HG02571 (cell line): ENCODE data around the gene ZNF132.
"Not testable (repeated sequence)": the region's sequence is repeated elsewhere in the genome, so short reads cannot be mapped to it uniquely, and the experiment has no call there.

Experiments used
- ATAC-seq: cut with Tn5 transposase; IDR thresholded peaks from one replicate; pipeline ENCODE4 v1.9.1; 2021; ENCODE audit warnings: mild to moderate bottlenecking, moderate library complexity; ENCODE audit not compliant: unreplicated experiment

The ZNF132 gene

DNA sequence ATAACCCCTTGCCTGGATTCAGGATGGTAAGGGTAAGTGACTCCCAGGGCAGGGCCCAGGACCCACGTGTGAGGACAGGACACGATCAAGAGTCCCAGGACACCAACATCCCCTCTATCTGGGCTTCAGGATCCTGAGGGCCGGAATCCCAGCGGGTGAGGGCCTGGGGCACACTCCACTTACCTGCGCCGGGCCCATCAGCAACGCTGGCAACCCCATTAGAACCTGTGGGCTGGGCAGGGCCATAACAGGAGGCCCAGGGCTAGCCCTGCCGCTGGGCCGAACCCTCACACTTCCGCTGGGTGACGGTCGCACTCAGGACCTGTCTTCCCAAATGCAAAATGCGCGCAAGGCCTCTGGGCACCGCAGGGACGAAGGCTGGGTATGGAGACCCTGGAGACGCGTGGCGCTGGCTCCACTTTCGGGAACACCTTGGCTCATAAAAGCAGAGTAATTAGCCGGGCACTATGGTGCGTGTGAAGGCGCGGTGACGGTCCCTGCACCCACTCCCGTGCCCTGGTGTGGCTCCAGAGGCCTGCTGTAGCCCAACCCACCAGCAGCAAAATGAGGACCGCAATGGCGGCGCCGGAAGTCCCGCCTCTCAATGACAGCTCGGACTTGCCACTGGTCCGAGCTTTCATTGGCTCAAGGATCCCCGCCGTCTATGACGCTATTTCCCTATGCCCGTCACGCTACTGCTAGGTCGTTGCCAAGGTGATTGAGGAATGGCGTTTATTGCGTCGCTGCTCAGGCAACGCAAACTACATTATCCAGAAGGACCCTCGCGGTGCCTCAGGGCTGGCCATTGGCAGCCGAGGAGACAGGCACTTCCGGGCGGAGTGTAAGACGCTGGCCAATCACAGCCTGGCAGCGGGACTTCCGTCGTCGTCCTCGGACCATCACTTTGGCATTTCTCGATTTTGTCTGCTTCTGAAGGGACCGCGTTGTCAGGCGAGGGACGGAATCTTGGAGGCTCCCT is at the start of gene ZNF132:
ZNF132 (minus strand) TSS at position 578 of the 979 bp plus-strand sequence; CDS start at position 246, 332 bp downstream.
- peak; percentile 91 for ATAC-seq

GRCh38 chr19:58484349-58484748 is 44.4 kb upstream of the ZNF132 start:
- not testable (repeated sequence) for ATAC-seq

DNA sequence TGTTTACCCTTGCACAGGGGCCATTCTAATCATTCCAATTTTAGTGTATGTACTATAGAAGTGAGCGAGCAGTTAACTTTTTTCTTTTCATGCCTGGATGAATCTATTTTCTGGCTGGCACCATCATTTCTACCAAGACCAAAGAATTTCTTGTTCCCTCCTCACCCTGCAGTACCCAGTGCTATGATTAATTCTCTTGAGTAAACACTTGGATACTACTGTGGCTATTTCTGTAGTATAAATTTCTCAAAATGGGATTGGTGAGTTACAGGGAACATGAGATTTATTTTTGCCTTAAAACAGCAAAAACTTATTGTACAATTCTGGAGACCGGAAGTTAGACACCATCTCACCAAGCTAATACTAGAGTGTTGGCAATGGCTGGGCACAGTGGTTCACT is 43.8 kb upstream of the ZNF132 start:
- ATAC-seq, result no peak

GRCh38 chr19:58482372-58482771 is 42.4 kb upstream of the ZNF132 start:
- ATAC-seq, result no peak

DNA sequence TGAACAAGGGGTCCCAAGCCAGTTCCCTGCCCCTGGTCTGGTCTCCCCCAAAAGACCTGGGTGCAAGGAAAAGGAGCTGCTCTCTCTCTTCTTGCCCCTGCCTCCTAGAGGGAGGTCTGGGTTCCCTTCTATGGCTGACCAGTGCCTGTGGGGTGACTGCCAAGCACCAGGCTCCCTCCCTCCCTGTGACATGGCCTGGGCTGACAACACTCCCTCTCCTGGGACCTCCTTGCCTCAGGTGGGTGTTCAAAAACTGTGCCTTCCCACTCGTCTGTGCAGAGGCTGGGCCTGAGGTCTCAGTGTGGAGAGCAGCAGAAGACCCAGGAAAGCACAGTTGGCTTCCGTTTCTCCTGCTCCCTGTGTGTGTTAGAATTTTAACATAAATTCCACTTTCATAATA is 40.9 kb upstream of the ZNF132 start:
- ATAC-seq, result no peak

GRCh38 chr19:58480481-58480830 is 40.5 kb upstream of the ZNF132 start:
- no peak for ATAC-seq

DNA sequence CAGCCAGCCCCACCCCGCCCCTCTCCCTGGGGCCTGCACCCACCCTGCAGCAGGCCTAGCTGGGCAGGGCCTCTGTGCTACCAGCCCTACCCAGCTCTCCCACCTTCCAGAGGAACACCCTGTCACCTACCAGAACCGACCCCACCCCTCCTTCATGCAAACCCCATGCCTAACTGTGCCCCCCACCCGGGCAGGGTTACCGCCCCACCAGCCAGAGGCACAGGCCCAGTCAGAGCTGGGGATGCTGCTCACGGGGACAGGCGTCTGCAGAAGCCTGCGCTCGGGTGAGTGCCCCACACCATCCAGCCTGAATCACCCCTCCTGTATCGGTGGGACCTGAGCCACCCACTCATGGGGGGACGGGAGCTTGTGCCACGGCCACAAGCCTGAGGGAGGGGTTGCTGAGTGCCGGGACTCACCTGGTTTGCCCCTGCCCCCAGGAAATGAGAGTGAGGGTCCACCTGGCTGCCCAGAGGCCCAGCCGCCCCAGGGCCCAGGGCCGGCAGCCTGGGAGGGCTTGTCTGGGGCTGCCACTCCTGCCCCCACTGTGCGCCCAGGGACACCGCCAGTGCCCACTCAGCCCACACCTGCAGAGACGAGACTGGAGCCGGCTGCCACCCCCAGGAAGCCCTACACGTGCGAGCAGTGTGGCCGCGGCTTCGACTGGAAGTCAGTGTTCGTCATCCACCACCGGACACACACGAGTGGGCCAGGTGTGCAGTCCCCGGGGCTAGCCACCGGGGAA is 40.0 kb upstream of the ZNF132 start:
- ATAC-seq, result no peak

DNA sequence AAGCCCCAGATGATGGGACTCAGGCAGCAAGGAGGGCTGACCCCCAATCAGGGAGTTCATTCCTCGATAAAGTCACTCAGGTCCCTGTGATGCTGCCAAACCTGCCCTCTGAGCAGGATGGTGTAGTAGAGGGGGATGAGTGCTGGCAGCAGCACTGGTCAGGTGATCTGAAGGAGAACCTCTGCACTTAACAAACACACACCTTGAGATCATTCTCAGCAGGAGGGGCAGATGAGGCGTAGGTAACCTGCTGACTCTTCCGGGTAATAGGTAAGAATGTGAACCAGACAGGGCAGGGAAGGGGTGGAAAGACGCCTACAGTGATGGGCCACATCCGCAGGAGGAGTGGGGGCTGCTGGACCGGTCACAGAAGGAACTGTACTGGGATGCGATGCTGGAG is 39.4 kb upstream of the ZNF132 start:
- no peak for ATAC-seq

- no peak for ATAC-seq
Observed at GRCh38 chr19:58477871-58478270, 37.9 kb upstream of the ZNF132 start.

- ATAC-seq, result no peak
Observed at GRCh38 chr19:58477130-58477529, 37.2 kb upstream of the ZNF132 start.

- no peak for ATAC-seq
Observed at GRCh38 chr19:58476498-58477015, 36.6 kb upstream of the ZNF132 start.

- ATAC-seq, result peak; percentile 80
Observed at GRCh38 chr19:58475714-58476497, 36.0 kb upstream of the ZNF132 start, which contains the start of gene ZNF446. Gene ZNF446, plus strand, starts transcription at chr19:58476352. Its CDS starts 867 bp downstream, at chr19:58477219.

GRCh38 chr19:58474997-58475713 is 35.2 kb upstream of the ZNF132 start:
- ATAC-seq, result no peak

GRCh38 chr19:58474291-58474996 is 34.5 kb upstream of the ZNF132 start:
- no peak for ATAC-seq

GRCh38 chr19:58473775-58474174 is 33.8 kb upstream of the ZNF132 start:
- no peak for ATAC-seq

- no peak for ATAC-seq
Observed at GRCh38 chr19:58471736-58472135, 31.8 kb upstream of the ZNF132 start.

GRCh38 chr19:58470837-58471543 is 31.0 kb upstream of the ZNF132 start:
- ATAC-seq, result not testable (repeated sequence)

DNA sequence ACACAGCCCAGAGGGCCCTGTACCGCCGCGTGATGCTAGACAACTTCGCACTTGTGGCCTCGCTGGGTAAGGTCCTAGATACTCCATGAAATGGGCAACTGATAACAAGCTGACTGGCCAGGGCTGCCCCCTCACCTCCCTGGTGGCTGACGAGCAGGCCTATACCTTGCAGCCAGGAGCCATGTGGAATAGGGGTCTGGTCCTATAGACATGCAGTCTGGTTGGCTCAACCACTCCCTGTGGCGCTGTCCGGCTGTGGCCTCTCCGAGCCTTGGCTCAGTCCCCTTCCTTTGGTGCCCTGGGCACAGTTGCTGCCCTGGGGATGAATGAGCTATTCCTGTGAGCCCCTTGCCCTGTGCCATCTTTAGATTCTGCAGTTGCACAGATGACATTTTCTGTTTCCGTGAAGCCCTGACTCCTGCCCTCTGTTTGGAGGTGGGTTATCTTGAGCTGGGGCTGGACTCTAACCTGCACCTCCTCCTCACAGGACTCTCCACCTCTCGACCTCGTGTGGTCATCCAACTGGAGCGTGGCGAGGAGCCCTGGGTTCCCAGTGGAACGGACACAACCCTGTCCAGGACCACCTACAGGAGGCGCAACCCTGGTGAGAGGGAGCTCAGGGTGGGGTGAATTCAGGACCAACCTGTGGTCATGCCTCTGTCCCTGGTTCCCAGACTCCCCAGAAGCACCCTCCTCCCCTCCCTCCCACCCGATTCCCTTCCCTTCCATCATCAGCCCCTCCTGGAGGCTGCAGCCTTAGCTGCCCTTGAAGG is 29.5 kb upstream of the ZNF132 start:
- ATAC-seq, result no peak
